Tibial artery (tissue), 4 donors: ENCODE results near the gene ROR2.

Experiments
- DNase-seq, 2 donors: peaks; one replicate each; pipeline ENCODE4 v3.0.0-alpha.2; 2019
- H3K27ac ChIP-seq, 2 donors: fragments of 200-600 bp; sonication (generic) in 1 of 2; 1 replicate in 1 of 2; 2 replicates in 1 of 2; pipeline ENCODE4 v1.5.1; 2018 to 2019; ENCODE audit warnings: mild to moderate bottlenecking in 1 of 2
- H3K27me3 ChIP-seq, 2 donors: fragments of 200-600 bp; sonication (generic) in 1 of 2; one replicate each; pipeline versions ENCODE4 v1.5.1 to v1.6.0; 2016 to 2019
- H3K36me3 ChIP-seq, 3 donors: fragments of 200-600 bp; sonication (generic) in 2 of 3; one replicate each; pipeline ENCODE4 v1.5.1; 2016 to 2019; ENCODE audit warnings: mild to moderate bottlenecking in 2 of 3
- H3K4me1 ChIP-seq, 4 donors: fragments of 200-600 bp; sonication (generic) in 2 of 4; 1 replicate in 3 of 4; 2 replicates in 1 of 4; pipeline ENCODE4 v1.5.1; 2016 to 2019
- H3K4me3 ChIP-seq, 2 donors: fragments of 200-600 bp; sonication (generic) in 1 of 2; 1 replicate in 1 of 2; 2 replicates in 1 of 2; pipeline ENCODE4 v1.5.1; 2018 to 2019; ENCODE audit warnings: mild to moderate bottlenecking in 2 of 2
- H3K9me3 ChIP-seq, 3 donors: fragments of 200-600 bp; sonication (generic) in 1 of 3; one replicate each; pipeline ENCODE4 v1.5.1; 2016 to 2019
- intact Hi-C: fragments of 100-400 bp; cut with DNase I; formaldehyde crosslinking; loops from one replicate; pipeline ENCODE4 v1.15.0; 2023; ENCODE audit warnings: low total_unique reads
- TF ChIP-seq, protein P1 (sequence below), 2 experiments: fragments of 200-600 bp in 1 of 2; fragments of 450-650 bp in 1 of 2; IDR thresholded peaks; one replicate each; pipeline ENCODE4 v1.5.1; 2017 to 2019; ENCODE audit warnings: antibody characterized with exemption in 2 of 2, mild to moderate bottlenecking in 1 of 2, moderate library complexity in 1 of 2

The ROR2 gene

GRCh38 chr9:91683269-91683668 lies 266.8 kb downstream of the ROR2 start:
- H3K4me3 ChIP-seq: no peak overlapping the region
- intact Hi-C loops: loop anchor here (10.0 kb wide), 1 partner anchor 768 kb away; no protein-coding TSS in a partner anchor
- no peak overlapping the region for H3K27ac ChIP-seq
- H3K27me3 ChIP-seq: peaks cover 0 to 17% of the 10 kb centered on the region in 2 donors
- no peak for DNase-seq
- H3K36me3 ChIP-seq: no peaks in the 10 kb centered on the region
- peaks cover 0 to 7% (median 0%) of the 10 kb centered on the region in 4 donors for H3K4me1 ChIP-seq
- no peaks in the 10 kb centered on the region for H3K9me3 ChIP-seq
- TF ChIP-seq, protein P1, sequence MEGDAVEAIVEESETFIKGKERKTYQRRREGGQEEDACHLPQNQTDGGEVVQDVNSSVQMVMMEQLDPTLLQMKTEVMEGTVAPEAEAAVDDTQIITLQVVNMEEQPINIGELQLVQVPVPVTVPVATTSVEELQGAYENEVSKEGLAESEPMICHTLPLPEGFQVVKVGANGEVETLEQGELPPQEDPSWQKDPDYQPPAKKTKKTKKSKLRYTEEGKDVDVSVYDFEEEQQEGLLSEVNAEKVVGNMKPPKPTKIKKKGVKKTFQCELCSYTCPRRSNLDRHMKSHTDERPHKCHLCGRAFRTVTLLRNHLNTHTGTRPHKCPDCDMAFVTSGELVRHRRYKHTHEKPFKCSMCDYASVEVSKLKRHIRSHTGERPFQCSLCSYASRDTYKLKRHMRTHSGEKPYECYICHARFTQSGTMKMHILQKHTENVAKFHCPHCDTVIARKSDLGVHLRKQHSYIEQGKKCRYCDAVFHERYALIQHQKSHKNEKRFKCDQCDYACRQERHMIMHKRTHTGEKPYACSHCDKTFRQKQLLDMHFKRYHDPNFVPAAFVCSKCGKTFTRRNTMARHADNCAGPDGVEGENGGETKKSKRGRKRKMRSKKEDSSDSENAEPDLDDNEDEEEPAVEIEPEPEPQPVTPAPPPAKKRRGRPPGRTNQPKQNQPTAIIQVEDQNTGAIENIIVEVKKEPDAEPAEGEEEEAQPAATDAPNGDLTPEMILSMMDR (IDR thresholded peaks at IDR 0.05): no peak

DNA sequence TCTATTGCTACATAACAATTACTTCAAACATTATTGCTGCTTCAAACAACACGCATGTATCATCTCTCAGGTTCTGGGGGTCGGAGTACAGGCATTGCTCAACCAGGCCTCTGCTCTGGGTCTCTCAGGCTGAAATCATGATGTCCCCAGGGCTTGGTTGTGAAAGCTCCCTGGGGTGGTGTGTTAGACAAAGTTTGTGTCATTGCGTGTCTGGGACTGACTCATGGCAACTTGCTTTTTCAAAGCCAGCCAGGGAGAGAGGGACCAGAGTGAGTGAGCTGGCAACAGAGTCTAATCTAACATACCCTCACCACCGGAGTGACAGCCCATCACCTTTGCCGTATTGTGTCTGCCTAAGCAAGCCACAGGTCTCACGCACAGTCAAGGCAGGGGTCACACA lies 267.2 kb downstream of the ROR2 start:
- no peaks in the 10 kb centered on the region for H3K9me3 ChIP-seq
- no peak overlapping the region for H3K27ac ChIP-seq
- peaks cover 0 to 7% (median 0%) of the 10 kb centered on the region in 4 donors for H3K4me1 ChIP-seq
- intact Hi-C loops: loop anchor here (10.0 kb wide), 1 partner anchor 768 kb away; no protein-coding TSS in a partner anchor
- peaks cover 0 to 17% of the 10 kb centered on the region in 2 donors for H3K27me3 ChIP-seq
- H3K36me3 ChIP-seq: no peaks in the 10 kb centered on the region
- no peak overlapping the region for H3K4me3 ChIP-seq
- no peak for DNase-seq
- TF ChIP-seq, protein P1 (IDR thresholded peaks at IDR 0.05): no peak

GRCh38 chr9:91681461-91682305 lies 268.3 kb downstream of the ROR2 start:
- DNase-seq: peak; percentile 53 to 77
- TF ChIP-seq, protein P1 (IDR thresholded peaks at IDR 0.05): peak; percentile 46 to 78
- Histone ChIP-seq H3K4me1 (peaks cover 0 to 7% (median 0%) of the 10 kb centered on the region in 4 donors), H3K36me3 (no peaks in the 10 kb centered on the region), H3K27me3 (peaks cover 0 to 17% of the 10 kb centered on the region in 2 donors), H3K27ac (no peak overlapping the region), H3K9me3 (no peaks in the 10 kb centered on the region), H3K4me3 (no peak overlapping the region)
- intact Hi-C loops: loop anchor here (10.0 kb wide), 1 partner anchor 767 kb away; no protein-coding TSS in a partner anchor

DNA sequence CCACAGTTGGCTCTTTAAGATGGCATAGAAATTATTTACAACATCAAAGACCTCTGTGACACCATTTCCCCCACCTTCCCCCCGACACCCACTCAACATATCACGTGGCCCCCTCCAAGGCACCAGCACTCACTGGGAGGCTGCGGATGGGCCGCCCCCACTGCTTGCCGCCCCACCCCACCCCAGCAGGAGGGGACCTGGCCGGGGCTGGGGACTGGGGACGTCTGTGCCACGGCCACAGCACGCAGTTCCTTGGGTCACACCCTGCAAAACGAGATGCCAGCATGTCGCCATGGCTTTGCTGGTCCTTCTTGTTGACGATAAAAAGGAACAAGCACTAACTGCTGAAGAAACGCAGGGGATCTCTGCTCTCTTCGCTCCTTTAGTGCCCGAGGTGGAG lies 269.0 kb downstream of the ROR2 start:
- peaks cover 0 to 7% (median 0%) of the 10 kb centered on the region in 4 donors for H3K4me1 ChIP-seq
- intact Hi-C loops: loop anchor here (10.0 kb wide), 1 partner anchor 766 kb away; no protein-coding TSS in a partner anchor
- peaks cover 0 to 17% of the 10 kb centered on the region in 2 donors for H3K27me3 ChIP-seq
- H3K4me3 ChIP-seq: no peak overlapping the region
- no peak overlapping the region for H3K27ac ChIP-seq
- no peak for DNase-seq
- no peaks in the 10 kb centered on the region for H3K36me3 ChIP-seq
- no peaks in the 10 kb centered on the region for H3K9me3 ChIP-seq
- TF ChIP-seq, protein P1 (IDR thresholded peaks at IDR 0.05): no peak

GRCh38 chr9:91680106-91680505 lies 269.9 kb downstream of the ROR2 start:
- Histone ChIP-seq H3K4me1 (peaks cover 0 to 7% (median 0%) of the 10 kb centered on the region in 4 donors), H3K27me3 (peaks cover 0 to 17% of the 10 kb centered on the region in 2 donors), H3K36me3 (no peaks in the 10 kb centered on the region), H3K9me3 (no peaks in the 10 kb centered on the region), H3K27ac (no peak overlapping the region), H3K4me3 (no peak overlapping the region)
- no peak for DNase-seq
- intact Hi-C loops: loop anchor here (10.0 kb wide), 1 partner anchor 765 kb away; no protein-coding TSS in a partner anchor
- TF ChIP-seq, protein P1 (IDR thresholded peaks at IDR 0.05): no peak
